Left forelimb (tissue), 1 donor: ENCODE data around the gene KIF5B.
A peak's percentile ranks its signal among the peaks of the same experiment; 100 is the strongest.
"Not testable (repeated sequence)": the region's sequence is repeated elsewhere in the genome, so short reads cannot be mapped to it uniquely, and the experiment has no call there.

Experiments used
- DNase-seq: peaks from one replicate; pipeline ENCODE4 v3.0.0-alpha.2; 2018; ENCODE audit warnings: low spot score

KIF5B gene

DNA sequence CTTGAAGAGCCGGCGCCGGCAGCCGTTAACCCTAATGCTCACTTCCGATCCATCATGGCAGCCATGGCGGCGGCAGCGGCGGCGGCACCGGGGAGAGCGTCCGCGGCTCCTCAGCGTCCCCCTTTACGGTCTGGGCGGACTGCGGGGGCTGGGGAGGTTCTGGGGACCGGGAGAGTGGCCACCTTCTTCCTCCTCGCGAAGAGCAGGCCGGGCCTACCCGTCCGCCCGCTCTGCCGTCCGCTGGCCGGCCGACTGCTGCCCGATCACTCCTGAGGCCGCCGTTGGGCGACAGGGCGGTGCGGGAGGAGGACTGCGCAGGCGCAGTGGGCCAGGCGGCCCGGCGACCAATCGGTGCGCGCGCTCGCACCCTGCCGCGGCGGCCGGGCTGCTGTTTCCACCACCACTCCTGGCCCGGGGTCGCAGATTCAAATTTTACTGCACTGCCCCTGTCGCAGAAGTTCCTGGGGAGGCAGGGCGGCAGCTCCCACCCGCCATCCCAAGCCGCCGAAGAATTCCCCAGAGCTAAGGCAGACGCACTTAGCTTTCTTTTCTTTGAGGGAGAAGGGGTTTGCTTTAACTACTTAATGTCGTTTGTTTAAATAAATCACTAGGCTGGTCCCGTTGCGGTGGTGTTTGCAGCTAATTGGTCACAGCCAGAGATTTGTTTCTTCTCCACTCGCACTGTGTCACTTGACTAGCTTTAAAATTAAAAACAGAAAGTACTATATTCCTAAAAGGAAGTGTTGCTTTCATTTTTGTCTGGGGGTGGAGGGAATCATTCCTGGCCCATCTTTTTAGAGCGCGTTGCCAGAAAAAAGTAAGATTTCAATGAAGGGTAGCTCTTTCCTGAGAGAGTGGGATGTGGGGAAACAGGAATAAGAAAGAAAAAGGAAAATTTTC is at the start of gene KIF5B:
Gene KIF5B, minus strand, starts transcription at position 290 of the 900 bp plus-strand sequence. CDS start 452 bp downstream, outside the sequence.
- DNase-seq = peak; percentile 95

DNA sequence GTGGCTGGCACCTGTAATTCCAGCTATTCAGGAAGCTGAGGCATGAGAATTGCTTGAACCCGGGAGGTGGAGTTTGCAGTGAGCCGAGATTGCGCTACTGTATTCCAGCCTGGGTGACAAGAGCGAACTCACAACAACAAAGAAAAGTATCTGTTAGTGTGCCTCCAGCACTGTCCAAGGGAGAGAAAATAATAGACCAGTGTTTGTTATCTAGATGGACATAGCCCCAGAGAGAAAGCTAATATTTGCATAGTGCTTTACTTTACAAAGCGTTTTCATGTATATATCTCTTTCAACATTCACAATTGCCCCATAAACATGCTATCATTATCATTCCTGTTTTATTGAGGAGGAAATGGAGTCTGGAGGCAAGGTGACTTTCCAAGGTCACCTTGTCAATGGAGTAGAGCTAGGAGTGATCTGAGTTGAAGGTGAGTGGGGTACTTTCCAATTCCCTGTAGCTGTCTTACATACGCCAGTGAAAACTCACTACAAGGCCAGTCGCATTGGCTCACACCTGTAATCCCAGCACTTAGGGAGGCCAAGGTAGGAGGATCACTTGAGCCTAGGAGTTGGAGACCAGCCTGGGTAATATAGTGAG is 49.7 kb upstream of the KIF5B start:
- no peak for DNase-seq

DNA sequence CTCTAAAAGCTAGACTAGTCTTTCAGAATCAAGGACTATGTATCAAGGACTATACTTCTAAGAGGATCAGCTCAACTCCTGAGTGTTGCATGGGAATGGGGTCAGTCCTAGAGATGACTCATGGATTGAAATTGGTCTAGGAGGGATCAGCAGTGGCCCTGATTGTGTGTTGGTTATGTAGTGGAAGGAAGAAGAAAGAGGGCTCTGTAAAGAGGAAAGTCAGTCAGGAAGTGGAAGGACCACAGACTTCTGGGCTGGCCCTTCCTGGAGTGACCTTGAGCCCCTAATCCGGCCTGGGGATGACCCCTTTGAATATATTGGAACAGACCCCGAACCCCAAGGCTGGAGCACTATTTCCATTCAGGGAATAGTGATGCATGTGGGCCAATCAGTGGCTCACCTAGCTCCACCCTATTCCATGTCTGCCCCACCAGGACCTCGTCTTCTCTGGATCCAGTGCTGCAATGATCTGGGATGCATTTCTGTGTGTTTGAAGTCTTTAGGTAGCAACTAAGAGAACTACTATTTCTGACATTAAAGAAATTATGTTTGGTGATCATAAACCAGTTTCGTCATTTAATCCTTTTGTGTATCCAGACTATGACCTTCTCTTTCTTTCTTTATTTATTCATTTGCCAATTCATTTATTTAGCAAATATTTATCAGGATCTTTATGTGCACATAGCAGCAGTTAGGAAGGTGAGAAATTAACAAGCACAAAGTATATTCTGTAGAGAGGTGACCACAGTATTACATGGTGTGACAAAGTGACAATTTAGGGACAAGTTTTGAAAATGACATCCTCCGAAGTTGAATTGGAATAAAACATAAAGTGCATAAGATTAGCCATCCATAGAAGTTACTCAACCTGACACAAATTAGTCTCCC is 48.6 kb upstream of the KIF5B start:
- no peak for DNase-seq

DNA sequence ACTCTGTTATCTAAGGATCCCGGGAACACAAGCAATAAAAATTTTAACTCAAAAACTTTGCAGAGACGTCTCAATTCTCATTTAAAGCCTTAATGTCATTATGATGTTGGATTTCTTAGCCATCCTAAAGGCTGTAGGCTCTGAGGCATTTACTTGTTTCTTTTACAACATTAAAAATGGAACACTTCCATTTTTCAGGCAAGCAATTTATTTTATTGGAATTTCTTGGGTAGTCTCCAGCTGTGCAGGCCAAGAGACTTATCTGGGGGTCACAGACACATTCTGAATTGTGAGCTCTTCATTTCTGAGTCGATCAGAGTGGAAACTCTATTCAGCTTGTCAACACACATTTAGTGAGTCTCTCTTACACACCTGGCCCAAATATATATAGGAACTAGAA is 48.0 kb upstream of the KIF5B start:
- no peak for DNase-seq

DNA sequence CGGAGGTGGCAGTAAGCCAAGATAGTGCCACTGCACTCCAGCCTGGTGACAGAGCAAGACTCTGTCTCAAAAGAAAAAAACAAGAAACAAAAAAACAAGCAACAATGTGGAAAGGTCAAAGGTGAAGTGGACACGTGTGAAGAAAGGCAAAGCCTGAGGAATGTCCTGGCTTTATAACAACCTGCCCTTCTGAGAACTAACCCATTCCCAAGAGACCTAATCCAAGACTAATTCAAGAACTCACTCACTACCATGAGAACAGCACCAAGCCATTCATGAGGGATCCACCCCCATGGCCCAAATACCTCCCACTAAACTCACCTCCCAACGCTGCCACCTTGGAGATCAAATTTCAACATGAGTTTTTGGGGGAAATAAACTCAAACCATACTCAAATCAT is 47.5 kb upstream of the KIF5B start:
- DNase-seq = no peak

DNA sequence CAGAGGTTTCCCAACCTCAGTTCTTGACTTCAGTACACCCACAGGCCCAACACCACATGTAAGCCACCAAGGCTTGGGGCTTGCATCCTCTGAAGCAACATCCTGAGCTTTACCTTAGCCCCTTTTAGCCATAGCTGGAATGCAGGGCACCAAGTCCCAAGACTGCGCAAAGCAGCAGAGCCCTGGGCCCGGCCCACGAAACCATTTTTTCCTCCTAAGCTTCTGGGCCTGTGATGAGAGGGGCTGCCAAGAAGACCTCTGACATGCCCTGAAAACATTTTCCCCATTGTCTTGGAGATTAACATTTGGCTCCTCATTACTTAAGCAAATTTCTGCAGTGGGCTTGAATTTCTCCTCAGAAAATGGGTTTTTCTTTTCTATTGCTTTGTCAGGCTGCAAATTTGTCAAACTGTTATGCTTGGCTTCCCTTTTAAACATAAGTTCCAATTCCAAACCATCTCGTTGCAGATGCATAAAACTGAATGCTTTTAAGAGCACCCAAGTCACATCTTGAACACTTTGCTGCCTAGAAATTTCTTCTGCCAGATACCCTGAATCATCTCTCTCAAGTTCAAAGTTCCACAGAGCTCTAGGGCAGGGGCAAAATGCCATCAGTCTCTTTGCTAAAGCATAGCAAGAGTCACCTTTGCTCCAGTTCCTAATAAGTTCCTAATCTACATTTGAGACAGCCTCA is 42.5 kb upstream of the KIF5B start:
- DNase-seq = not testable (repeated sequence)

DNA sequence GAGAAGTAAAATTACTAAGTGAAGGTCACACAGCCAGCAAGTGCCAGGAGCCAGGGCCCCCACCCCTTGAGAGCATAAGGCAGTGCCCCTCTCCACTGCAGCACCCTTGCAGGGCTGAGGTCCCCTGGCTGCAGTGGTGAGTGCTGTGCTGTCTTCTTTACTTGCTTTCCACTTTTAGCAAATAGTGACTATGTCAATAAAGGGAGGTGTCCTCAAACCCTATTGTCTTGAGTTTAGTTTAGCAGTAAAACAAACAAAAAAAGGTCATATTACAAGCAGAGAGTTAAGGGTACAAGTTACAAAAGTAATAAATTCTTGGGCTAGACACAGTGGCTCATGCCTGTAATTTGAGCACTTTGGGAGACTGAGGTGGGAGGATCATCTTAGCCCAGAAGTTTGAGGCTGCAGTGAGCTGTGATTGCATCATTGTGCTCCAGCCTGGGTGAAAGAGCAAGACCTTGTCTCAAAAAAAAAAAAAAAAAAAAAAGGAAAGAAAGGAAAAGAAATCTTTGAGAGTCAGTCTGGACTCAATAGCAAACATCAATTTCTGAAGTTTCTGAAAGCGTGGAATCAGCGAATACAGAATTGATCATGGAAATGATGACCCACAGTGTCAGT is 39.0 kb upstream of the KIF5B start:
- no peak for DNase-seq

DNA sequence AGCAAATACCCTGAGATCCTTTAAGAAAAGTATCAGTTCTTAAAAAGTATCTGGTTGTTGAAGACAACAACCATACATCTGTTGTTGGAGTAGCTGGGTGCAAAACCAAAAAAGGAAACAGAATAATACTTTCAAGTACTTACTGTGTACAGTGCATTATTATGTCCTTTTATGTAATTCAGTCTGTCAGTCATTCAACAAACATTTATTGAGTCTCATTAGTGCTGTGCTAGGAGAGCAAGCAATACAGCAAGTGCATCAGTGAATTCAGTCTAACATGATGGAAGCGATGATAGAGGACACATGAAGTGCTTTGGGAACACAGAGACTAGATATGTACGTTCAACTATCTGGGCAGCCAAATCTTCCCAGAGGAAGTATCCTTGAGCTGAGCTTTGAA is 37.4 kb upstream of the KIF5B start:
- DNase-seq = no peak

DNA sequence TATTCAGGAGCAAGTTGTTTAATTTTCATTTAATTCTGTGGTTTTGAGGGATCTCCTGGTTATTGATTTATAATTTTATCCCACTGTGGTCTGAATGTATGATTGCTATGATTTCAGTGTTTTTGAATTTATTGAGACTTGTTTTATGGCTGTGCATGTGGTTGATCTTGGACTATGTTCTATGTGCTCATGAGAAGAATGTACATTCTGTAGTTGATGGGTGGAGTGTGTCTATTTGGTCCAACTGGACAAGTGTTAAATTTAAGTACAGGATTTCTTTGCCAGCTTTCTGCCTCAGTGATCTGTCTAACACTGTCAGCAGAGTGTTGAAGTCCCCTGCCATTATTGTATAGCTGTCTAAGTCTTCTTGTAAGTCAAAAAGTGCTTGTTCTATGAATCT is 34.8 kb upstream of the KIF5B start:
- DNase-seq = no peak

DNA sequence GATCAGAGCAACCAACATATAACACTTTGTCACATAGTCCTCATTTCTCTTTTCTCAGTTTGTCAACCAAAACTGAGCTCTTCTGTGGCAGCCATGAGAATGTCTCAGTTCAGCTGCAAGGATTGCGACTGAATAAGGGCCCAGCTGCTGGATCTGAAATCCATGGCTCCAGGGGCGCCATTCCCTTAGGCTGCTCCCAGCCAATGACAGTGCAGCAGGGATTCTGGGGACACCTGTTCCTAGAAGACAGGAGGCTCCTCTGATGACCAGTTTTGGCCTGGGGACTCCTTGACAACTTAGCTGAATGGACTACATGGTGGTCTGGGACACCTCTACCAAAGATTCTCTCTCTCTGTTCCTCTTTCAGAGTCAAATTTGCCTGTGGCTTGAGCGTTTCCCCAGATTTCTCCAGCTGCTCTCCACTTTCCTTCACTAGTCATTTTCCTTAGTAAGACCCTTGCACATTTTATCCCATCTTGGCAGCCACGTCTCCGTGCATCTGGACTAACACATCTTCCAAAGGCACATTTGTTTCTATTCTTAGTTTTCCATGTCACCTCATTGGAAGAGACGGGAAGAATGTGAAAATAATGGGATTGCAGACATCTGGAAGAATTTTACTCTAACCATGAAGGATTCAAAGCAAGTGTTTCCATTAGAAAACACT is 28.1 kb upstream of the KIF5B start:
- DNase-seq = peak; percentile 69

DNA sequence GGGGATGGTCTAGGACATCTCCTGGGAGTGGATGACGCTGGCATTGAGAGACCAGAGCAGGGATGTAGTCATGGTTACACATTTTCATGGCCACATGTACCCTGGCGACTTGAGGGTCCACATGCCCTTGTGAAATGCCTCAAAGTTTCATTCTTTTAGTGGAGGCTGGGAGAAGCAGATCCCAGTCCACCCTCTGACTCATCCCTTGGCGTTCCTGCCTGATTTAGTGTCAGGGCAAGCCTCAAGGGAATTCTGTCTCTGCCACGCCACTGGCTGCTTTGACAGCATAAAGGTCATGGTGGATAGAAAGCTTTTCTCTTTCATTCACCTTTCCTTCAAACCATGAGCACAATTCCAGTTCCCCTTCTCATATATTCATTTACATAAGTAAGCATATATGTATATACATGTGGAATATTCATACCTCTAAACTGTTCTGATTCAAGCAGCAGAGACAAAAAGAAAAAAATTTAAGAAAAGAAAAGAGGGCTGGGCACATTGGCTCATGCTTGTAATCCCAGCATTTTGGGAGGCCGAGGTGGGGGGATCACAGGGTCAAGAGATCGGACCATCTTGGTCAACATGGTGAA is 21.8 kb upstream of the KIF5B start:
- DNase-seq = no peak

DNA sequence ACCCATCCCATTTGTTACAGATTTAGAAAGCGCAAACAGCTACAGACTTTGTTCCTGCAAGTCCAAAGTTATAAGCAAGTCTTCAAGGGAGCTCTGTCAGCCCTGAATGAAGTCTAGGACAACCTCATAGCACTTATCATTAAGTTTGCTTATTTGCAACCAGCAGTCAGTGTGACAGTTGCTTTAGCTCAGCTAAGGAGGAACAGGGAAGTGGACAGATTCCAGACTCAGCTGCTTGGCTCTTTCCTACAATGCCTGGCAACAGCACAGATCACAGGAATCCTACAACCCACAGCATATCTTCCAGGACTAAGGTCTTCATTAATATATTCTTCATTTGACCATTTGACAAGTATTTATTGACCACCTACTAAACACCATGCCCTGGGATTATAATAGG is 17.4 kb upstream of the KIF5B start:
- DNase-seq = no peak

DNA sequence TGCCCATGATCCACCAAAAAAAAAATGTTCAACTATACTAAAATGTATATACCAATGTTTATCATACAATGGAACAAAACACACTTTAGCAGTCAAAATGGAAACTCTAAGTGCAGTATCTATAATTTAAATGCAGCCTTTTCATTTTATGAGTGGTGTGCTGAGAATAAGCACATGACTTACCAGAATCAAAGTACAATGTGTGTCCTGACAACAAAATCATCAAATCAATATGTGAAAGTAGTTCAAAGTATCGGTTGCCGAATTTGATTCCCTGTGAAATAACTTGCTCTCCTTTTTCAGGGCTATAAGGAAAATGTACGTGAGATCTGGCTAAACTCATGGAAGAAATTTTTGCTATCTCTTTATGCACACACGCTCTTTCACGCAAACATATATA is 16.9 kb upstream of the KIF5B start:
- DNase-seq = no peak

DNA sequence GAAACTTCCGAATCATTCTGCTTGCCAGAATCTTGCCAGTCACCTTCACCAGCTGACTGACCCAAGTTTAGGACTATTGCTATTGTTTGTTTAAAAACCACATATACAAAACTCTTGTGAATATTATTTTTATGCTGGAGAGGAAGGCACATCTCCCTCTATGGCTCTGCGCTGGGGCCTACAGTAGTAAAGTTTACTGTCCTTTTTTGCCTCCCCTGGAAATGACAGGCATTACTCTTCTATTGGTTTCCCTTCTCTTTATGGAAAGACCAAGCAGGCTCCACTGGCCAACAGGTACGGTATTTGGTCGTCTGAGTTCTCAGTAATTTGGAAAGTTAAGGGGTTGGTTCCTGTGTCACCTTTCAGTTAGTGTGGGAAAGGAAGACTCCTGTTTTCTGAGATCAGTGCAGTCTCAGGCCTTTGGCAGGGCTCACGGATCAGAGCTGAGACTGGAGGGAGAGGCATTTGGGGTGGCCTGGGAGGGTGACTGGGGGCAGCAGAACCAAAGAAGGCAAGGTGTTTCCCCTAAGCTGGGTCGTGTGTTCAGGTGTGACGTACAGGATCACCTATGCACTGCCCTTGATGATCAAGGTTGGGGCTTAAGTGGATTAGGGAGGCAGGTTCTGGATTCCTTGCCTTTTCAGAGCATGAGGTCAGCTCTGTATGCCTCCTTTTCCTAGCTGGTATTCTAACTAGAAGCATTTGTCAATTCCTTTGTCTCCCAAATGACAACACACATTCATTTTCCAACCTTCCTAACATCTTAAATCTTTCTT is 16.0 kb upstream of the KIF5B start:
- DNase-seq = no peak

DNA sequence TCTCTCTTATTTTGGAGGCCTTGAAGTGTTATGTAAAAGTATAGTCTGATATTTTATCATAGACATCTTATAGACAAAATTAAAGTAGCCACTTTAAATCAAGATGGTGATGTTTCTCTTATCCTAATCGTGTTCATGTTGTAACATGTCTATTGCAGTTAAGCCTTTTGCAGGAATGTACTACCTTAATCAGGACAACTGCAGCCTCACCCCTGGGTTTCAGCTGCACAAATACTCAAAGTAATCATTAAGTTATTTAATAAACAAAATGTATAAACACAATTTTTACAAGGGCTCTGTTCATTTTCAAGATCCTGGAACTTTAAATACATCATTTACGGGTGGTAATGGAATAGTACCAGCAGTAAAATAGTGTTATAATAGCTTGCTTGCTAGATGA is 14.4 kb upstream of the KIF5B start:
- DNase-seq = no peak

DNA sequence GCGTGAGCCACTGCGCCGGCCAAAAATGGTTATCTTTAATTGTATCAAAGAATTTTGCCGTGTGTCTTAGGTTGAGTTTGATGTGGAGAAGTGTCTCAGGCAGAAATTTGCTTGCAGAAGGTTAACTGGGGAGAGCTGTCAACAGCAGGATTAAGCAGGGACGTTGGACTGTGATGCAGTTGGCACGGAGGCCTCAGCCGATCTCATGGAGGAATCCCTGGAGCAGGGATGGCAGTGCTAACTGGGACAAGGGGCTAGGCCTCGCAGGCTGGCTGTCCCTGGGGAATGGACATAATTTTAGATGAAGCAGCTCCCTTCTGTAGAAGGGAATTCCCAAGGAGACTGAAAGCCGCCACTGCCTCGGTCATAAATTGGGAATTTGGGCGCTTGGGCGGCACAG is 12.3 kb upstream of the KIF5B start:
- DNase-seq = no peak

DNA sequence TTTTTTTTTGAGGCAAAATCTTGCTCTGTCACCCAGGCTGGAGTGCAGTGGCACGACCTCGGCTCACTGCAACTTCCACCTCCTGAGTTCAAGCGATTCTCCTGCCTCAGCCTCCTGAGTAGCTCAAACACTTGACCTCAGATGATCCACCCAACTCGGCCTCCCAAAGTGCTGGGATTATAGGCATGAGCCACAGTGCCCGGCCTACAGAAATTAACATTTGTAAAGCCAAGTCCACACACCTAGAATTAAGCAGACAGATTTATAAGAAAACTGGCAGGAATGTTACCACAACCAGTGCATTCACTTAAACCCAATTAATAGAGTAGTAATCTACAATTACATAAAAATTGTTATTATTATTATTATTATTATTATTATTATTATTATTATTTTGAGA is 11.7 kb upstream of the KIF5B start:
- not testable (repeated sequence) for DNase-seq

DNA sequence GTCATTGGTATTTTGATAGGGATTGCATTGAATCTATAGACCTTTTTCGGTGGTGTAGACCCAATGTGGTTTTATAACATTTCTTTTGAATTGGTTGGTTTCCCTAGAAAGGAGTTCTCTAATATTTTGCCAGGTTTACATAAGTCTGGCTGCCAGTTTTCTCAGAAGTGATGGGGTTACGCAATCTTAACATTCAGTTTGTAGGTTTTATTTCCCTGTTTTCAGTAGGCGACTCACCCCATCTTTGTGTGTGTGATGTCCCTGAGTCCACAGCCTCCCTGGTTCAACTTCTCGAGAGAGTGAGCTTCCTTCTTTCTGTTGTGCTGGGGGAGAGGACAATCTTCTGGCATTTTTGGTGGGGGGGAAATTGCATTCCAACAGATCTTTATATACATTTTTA is 9.6 kb upstream of the KIF5B start:
- DNase-seq = no peak

DNA sequence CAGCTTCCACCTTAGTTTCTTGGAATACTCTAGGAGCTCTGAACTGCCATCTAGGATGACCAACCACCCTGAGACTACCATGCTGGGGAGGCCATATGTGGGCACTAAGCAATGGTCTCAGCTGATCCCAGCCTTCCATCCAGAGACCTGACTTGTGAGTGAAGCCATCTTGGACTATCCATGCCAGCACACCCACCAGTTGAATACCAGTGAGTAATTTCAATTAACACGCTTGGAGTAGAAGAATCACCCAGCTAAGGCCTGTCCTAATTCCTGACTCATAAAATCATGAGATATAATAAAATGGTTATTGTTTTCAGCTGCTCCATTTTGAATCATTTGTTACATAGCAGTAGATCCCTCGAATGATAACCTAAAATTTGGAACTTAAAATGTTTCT is 5.2 kb upstream of the KIF5B start:
- DNase-seq = no peak

DNA sequence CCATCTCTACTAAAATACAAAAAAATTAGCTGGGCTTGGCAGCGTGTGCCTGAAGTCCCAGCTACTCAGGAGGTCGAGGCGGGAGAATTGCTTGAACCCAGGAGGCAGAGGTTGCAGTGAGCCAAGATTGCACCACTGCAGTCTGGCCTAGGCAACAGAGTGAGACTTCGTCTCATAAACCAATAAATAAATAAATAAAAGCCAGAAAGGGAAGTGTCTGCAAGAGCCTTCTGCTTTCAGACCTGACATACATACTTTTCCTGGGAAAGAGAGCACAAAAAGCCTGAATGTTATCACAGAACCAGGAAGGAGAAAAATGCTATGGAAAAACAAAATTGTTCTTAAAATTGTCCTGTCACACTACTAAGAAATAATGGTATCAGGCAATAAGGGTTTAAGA is 4.1 kb upstream of the KIF5B start:
- no peak for DNase-seq
